ENCODE measurements around the gene PGS1. TPM values are rescaled to one million over a fixed set of nuclear protein-coding genes. Genes with fewer than 3 reads are reported as not detected.

PGS1 gene
- total and polyA plus RNA-seq, 8 donors, result 11.9 to 209 (median 31.6) TPM

DNA sequence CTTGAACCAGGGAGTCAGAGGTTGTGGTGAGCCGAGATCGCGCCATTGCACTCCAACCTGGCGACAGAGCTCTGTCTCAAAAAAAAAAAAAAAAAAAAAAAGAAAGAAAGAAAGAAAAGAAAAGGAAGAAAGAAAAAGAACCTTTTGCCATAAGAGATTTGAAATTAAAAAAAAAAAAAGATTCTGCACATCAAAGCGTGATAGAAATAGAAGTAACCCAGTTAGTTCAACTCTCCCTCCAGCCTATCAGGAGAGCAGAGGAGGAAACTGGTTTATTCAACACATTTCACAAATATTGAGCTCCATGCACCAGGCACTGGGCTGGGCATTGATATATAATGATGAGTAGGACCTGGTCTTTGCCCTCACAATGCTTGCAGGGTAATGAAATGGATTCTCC is 16.2 kb upstream of the PGS1 start:
- Histone ChIP-seq H3K36me3 (peaks cover 9 to 20% (median 17%) of the 10 kb centered on the region in 4 donors), H3K27ac (no peak overlapping the region), H3K9me3 (no peaks in the 10 kb centered on the region), H3K27me3 (peaks cover 0 to 16% (median 5%) of the 10 kb centered on the region in 3 donors), H3K4me1 (peaks cover 24 to 47% (median 36%) of the 10 kb centered on the region in 4 donors), H3K4me3 (no peak overlapping the region)
- TF ChIP-seq POLR2AphosphoS5 (IDR thresholded peaks at IDR 0.05), result no peak
- intact Hi-C loops (cut with DNase I; ENCODE audit: low total_unique reads), result no loop called here
- 96 to 99% (median 98%) methylated on average over 5 of the region's 5 CpGs for WGBS, 5 donors
- DNase-seq, result no peak

DNA sequence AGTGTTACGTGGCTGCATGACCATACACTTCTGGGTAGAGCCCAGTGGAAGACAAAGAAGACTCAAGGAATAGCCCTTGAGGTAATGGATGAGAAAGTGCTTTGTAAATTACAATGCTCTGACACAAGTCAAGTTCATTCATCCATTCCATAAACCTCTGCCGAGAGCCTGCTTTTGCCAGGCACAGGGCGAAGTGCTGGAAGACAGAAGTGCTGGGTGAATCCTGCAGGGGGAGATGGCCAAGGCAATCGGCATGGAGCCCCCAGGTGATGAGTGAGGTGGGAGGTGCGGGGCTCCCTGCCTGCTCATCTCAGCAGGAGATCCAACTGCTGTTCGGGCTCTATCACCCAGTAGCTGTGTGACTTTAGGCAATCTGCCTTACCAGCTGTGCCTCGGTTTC is 15.8 kb upstream of the PGS1 start:
- Histone ChIP-seq H3K4me3 (no peak overlapping the region), H3K36me3 (peaks cover 9 to 16% (median 13%) of the 10 kb centered on the region in 4 donors), H3K27me3 (peaks cover 0 to 16% (median 5%) of the 10 kb centered on the region in 3 donors), H3K4me1 (peaks cover 19 to 42% (median 32%) of the 10 kb centered on the region in 4 donors), H3K9me3 (no peaks in the 10 kb centered on the region), H3K27ac (no peak overlapping the region)
- intact Hi-C loops (cut with DNase I; ENCODE audit: low total_unique reads), result no loop called here
- DNase-seq, result no peak
- 81 to 90% (median 87%) methylated on average over 7 of the region's 7 CpGs for WGBS, 5 donors
- no peak for TF ChIP-seq POLR2A (IDR thresholded peaks at IDR 0.05)
- no peak for TF ChIP-seq EP300 (IDR thresholded peaks at IDR 0.05)
- TF ChIP-seq POLR2AphosphoS5 (IDR thresholded peaks at IDR 0.05), result no peak
- TF ChIP-seq, protein P1, sequence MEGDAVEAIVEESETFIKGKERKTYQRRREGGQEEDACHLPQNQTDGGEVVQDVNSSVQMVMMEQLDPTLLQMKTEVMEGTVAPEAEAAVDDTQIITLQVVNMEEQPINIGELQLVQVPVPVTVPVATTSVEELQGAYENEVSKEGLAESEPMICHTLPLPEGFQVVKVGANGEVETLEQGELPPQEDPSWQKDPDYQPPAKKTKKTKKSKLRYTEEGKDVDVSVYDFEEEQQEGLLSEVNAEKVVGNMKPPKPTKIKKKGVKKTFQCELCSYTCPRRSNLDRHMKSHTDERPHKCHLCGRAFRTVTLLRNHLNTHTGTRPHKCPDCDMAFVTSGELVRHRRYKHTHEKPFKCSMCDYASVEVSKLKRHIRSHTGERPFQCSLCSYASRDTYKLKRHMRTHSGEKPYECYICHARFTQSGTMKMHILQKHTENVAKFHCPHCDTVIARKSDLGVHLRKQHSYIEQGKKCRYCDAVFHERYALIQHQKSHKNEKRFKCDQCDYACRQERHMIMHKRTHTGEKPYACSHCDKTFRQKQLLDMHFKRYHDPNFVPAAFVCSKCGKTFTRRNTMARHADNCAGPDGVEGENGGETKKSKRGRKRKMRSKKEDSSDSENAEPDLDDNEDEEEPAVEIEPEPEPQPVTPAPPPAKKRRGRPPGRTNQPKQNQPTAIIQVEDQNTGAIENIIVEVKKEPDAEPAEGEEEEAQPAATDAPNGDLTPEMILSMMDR (IDR thresholded peaks at IDR 0.05), result no peak

DNA sequence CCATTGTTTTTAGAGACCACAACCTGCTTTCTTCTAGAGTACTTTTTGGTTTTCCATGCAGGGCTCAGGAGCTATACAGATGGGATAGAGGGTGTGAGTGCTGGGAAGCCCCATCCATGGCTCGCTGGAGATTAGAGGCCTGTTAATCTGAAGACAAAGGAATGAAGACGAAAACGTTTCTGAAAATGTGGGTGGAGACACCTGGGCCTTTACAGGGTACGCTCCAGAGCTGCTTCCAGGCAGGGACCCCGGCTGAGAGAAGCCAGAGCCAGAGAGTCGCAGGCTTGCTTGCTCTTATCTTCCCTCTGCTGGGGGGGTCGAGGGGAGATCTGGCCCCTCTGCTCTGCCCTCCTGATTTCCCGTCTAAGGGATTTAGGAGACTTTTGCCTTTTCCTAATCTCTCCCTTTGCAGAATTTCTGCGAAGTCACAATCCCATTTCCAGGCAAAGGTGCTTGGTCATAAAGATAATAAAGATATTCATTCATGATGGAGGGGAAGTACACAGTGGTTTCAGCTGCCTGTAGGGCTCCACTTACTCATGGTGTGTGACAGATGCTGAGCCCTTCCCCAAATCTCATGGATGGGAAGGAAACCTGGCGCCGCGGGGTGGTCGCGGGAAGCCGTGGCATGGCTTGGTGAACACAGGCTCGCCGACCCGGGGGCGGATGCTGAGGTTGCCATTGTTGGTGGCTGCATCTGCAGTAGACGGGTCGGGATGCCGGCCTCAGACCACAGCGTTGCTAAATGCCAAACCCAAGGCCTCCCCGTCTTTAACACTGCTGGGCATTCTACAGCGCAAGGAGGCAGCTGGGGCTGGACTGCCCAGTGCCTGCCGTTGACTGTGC is 13.8 kb upstream of the PGS1 start:
- intact Hi-C loops (cut with DNase I; ENCODE audit: low total_unique reads), result no loop called here
- Histone ChIP-seq H3K27ac (peak overlapping the region in 1 of 5 donors; percentile 46), H3K4me1 (peaks cover 8 to 28% (median 16%) of the 10 kb centered on the region in 4 donors), H3K27me3 (peaks cover 0 to 16% (median 5%) of the 10 kb centered on the region in 3 donors), H3K4me3 (no peak overlapping the region), H3K9me3 (no peaks in the 10 kb centered on the region), H3K36me3 (no peaks in the 10 kb centered on the region)
- 69 to 82% (median 72%) methylated on average over 23 to 26 of the region's 26 CpGs for WGBS, 5 donors
- DNase-seq, result no peak
- TF ChIP-seq POLR2A (IDR thresholded peaks at IDR 0.05), result no peak
- TF ChIP-seq POLR2AphosphoS5 (IDR thresholded peaks at IDR 0.05), result no peak
- TF ChIP-seq EP300 (IDR thresholded peaks at IDR 0.05), result no peak
- TF ChIP-seq, protein P1 (IDR thresholded peaks at IDR 0.05), result no peak

DNA sequence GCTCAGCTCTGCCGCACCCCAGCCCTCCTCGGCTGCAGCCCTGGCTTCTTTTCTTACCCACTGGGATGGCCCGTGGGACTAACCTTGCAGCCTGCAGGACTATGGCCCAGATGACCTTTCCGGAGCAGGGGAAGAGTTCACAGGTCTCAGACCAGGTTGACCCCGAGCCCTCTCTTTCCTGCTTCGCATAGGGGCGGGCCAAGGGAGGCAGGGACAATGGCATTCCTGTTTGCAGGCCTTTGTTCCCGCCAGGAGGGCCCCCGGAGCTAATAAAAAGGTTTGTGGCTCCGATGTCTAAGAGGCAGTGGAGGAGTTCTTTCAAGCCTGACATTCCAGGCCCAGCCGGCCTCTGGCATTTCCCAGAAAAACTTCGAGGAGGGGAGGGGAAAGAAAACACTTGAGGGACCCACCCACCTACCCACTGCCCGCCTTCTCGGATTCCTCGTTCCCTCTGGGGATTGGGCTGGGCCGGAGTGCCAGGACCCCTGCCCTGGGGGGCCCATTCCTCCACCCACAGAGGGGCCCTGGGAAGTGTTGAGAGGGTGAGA is 12.8 kb upstream of the PGS1 start:
- H3K4me1 ChIP-seq, result peaks cover 5 to 25% (median 12%) of the 10 kb centered on the region in 4 donors
- DNase-seq, result peak in 1 of 2 donors; percentile 69
- TF ChIP-seq, protein P1 (IDR thresholded peaks at IDR 0.05), result no peak
- TF ChIP-seq EP300 (IDR thresholded peaks at IDR 0.05), result no peak
- no peak for TF ChIP-seq POLR2AphosphoS5 (IDR thresholded peaks at IDR 0.05)
- TF ChIP-seq POLR2A (IDR thresholded peaks at IDR 0.05), result no peak
- 53 to 58% (median 57%) methylated on average over 10 to 16 of the region's 16 CpGs for WGBS, 5 donors
- peak overlapping the region in 3 of 5 donors; percentile 46 to 60 (median 52) for H3K27ac ChIP-seq
- H3K27me3 ChIP-seq, result peaks cover 0 to 16% (median 5%) of the 10 kb centered on the region in 3 donors
- H3K36me3 ChIP-seq, result no peaks in the 10 kb centered on the region
- no peaks in the 10 kb centered on the region for H3K9me3 ChIP-seq
- H3K4me3 ChIP-seq, result no peak overlapping the region
- intact Hi-C loops (cut with DNase I; ENCODE audit: low total_unique reads), result no loop called here

All from stomach (tissue), 9 donors.